Aorta (tissue), 5 donors: ENCODE measurements around the gene LETMD1. TPM values are rescaled to one million over a fixed set of nuclear protein-coding genes. Genes with fewer than 3 reads are reported as not detected.

Experiments used
- ATAC-seq: fragments of 200-7000 bp; cut with Tn5 transposase; one replicate; pipeline ENCODE4 v1.9.1; 2022; ENCODE audit warnings: moderate library complexity; ENCODE audit not compliant: low FRiP score
- DNase-seq, 2 donors: peaks; one replicate each; pipeline ENCODE4 v3.0.0-alpha.2; 2020
- H3K27ac ChIP-seq, 2 donors: one replicate each; pipeline ENCODE4 v1.5.1; 2013; ENCODE audit warnings: low read length in 2 of 2, mild to moderate bottlenecking in 2 of 2, moderate library complexity in 2 of 2, control low read depth in 1 of 2, inconsistent platforms in 1 of 2, low read depth in 1 of 2
- H3K27me3 ChIP-seq, 2 donors: one replicate each; pipeline ENCODE4 v1.6.1; 2013; ENCODE audit warnings: control low read depth in 1 of 2, low read length in 1 of 2, mild to moderate bottlenecking in 1 of 2, moderate library complexity in 1 of 2; ENCODE audit not compliant: insufficient read depth in 2 of 2, control insufficient read depth in 1 of 2
- H3K36me3 ChIP-seq, 2 donors: one replicate each; pipeline ENCODE4 v1.6.1; 2013; ENCODE audit warnings: control low read depth in 1 of 2, low read length in 1 of 2, mild to moderate bottlenecking in 1 of 2; ENCODE audit not compliant: insufficient read depth in 2 of 2, control insufficient read depth in 1 of 2
- H3K4me1 ChIP-seq, 2 donors: one replicate each; pipeline ENCODE4 v1.6.1; 2013; ENCODE audit warnings: low read length in 2 of 2, control low read depth in 1 of 2, mild to moderate bottlenecking in 1 of 2, moderate library complexity in 1 of 2; ENCODE audit not compliant: insufficient read depth in 2 of 2, control insufficient read depth in 1 of 2
- H3K4me3 ChIP-seq, 2 donors: one replicate each; pipeline ENCODE4 v1.5.1; 2013; ENCODE audit warnings: low read length in 2 of 2, control low read depth in 1 of 2, mild to moderate bottlenecking in 1 of 2
- H3K9me3 ChIP-seq: one replicate; pipeline ENCODE4 v1.6.1; 2013; ENCODE audit warnings: mild to moderate bottlenecking, low read length; ENCODE audit not compliant: control insufficient read depth
- WGBS, 2 donors: extraction: QIAGEN DNeasy Blood & Tissue Kit; methylation state at CpG; one replicate each; pipeline ENCODE4 v1.1.7; 2013; 5-methylcytosine and 5-hydroxymethylcytosine counted together
- intact Hi-C, 2 donors: fragments of 100-400 bp; cut with DNase I; formaldehyde crosslinking; loops; one replicate each; pipeline versions ENCODE4 v1.14.2 to v1.15.0; 2022
- polyA plus RNA-seq, 2 donors: library from polyadenylated mRNA; stranded (reverse); fragments of 200-250 nt; gene quantifications; one replicate each; pipeline ENCODE4 v1.2.3, GENCODE V29; 2013
- total RNA-seq, 2 donors: library from RNA; stranded (reverse); fragmentation: NEBNext Ultra II Directional; extraction: Animal tissue kit (Norgen Biotek cat#: 25700); gene quantifications; one replicate each; pipeline ENCODE4 v1.2.1, GENCODE V29; 2021
- donor health status: healthy with polysubstance abuse.
- donor health status: Bipolar disorder and iron deficiency.
- donor health status: DM: no; HTN: no; CAD: no.
- donor health status: DM: no; HTN: no; CAD: no.
- donor health status: DM: yes; HTN: yes; CAD: no.

The LETMD1 gene
- total and polyA plus RNA-seq, 4 donors: 32.6 to 62.3 (median 56.1) TPM

DNA sequence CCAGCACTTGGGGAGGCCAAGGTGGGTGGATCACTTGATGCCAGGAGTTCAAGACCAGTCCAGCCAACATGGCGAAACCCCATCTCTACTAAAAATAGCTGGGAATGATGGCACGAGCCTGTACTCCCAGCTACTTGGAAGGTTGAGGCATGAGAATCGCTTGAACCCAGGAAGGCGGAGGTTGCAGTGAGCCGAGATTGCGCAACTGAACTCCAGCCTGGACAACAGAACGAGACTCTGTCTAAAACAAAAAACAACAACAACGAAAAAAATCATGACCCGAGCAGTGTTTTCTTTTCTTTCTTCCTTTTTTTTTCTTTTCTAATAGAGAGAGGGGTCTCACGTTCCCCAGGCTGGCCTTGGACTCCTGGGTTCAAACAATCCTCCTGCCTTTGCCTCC, 38.8 kb downstream of the LETMD1 start:
- H3K4me1 ChIP-seq: no peaks in the 10 kb centered on the region
- no peak overlapping the region for H3K27ac ChIP-seq
- 84 to 86% methylated on average over 10 of the region's 10 CpGs for WGBS, 2 donors
- DNase-seq (no peak), ATAC-seq (no peak)
- intact Hi-C loops: no loop called here
- H3K27me3 ChIP-seq: no peaks in the 10 kb centered on the region
- no peak overlapping the region for H3K4me3 ChIP-seq
- H3K36me3 ChIP-seq: no peaks in the 10 kb centered on the region
- no peaks in the 10 kb centered on the region for H3K9me3 ChIP-seq

- WGBS, 2 donors: 94 to 96% methylated on average over 3 of the region's 3 CpGs
- intact Hi-C loops: no loop called here
- no peaks in the 10 kb centered on the region for H3K9me3 ChIP-seq
- no peak for DNase-seq
- no peak overlapping the region for H3K4me3 ChIP-seq
- H3K36me3 ChIP-seq: no peaks in the 10 kb centered on the region
- H3K4me1 ChIP-seq: no peaks in the 10 kb centered on the region
- H3K27me3 ChIP-seq: no peaks in the 10 kb centered on the region
- no peak overlapping the region for H3K27ac ChIP-seq
- ATAC-seq: no peak
Measured at GRCh38 chr12:51087818-51088217, 39.7 kb downstream of the LETMD1 start.

DNA sequence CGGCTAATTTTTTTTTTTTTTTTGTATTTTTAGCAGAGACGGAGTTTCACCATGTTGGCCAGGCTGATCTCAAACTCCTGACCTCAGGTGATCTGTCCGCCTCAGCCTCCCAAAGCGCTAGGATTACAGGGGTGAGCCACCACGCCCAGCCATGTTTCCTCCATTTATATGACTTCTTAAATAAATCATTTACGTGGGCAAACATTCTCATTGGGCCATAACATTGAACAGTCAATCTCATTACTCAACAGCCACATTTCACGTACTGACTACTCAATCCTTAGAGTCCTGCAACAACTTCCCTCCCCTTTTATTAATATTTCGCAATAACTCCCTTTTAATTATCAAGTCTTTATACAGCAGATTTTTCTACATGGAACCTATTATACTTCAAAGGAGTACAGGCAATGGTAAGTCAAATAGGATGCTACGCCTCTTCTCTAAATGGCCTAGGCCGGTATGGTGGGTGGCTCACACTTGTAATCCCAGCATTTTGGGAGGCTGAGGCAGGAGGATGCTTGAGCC, 42.6 kb downstream of the LETMD1 start:
- no peaks in the 10 kb centered on the region for H3K27me3 ChIP-seq
- H3K27ac ChIP-seq: no peak overlapping the region
- no peaks in the 10 kb centered on the region for H3K9me3 ChIP-seq
- ATAC-seq (no peak), DNase-seq (no peak)
- peaks cover 0 to 2% of the 10 kb centered on the region in 2 donors for H3K36me3 ChIP-seq
- H3K4me3 ChIP-seq: no peak overlapping the region
- WGBS, 2 donors: 93 to 94% methylated on average over 10 of the region's 10 CpGs
- intact Hi-C loops: no loop called here
- H3K4me1 ChIP-seq: no peaks in the 10 kb centered on the region

- no peak overlapping the region for H3K27ac ChIP-seq
- DNase-seq: no peak
- no peak for ATAC-seq
- 100% methylated on average over 1 of the region's 1 CpG for WGBS, 2 donors
- no peak overlapping the region for H3K4me3 ChIP-seq
- no peaks in the 10 kb centered on the region for H3K4me1 ChIP-seq
- no peaks in the 10 kb centered on the region for H3K27me3 ChIP-seq
- no peaks in the 10 kb centered on the region for H3K9me3 ChIP-seq
- intact Hi-C loops: no loop called here
- H3K36me3 ChIP-seq: peaks cover 9 to 10% of the 10 kb centered on the region in 2 donors
Measured at GRCh38 chr12:51098611-51099010, 50.5 kb downstream of the LETMD1 start.

- Histone ChIP-seq H3K9me3 (no peaks in the 10 kb centered on the region), H3K4me3 (no peak overlapping the region), H3K4me1 (no peaks in the 10 kb centered on the region), H3K27me3 (no peaks in the 10 kb centered on the region), H3K27ac (no peak overlapping the region), H3K36me3 (peaks cover 4 to 11% of the 10 kb centered on the region in 2 donors)
- ATAC-seq: no peak
- no peak for DNase-seq
- intact Hi-C loops: no loop called here
Measured at GRCh38 chr12:51103977-51104376, 55.9 kb downstream of the LETMD1 start.

DNA sequence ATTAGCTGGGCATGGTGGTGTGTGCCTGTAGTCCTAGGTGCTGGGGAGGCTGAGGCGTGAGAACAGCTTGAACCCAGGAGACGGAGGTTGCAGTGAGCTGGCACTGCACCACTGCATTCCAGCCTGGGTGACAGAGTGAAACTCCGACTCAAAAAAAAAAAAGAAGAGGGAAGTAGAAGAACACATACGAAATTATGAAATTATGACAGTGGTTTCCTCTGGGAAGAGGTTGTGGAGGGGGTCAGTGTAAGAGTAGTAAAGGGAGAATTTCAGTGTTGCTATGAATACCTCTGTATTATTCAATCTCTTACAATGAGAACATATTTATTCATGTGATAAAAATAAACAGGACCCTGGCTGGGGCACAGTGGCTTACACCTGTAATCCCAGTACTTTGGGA, 60.0 kb downstream of the LETMD1 start:
- Histone ChIP-seq H3K4me1 (no peaks in the 10 kb centered on the region), H3K36me3 (peaks cover 2 to 6% of the 10 kb centered on the region in 2 donors), H3K27me3 (no peaks in the 10 kb centered on the region), H3K27ac (no peak overlapping the region), H3K4me3 (no peak overlapping the region), H3K9me3 (no peaks in the 10 kb centered on the region)
- intact Hi-C loops: no loop called here
- DNase-seq (no peak), ATAC-seq (no peak)
- 87 to 89% methylated on average over 4 of the region's 4 CpGs for WGBS, 2 donors

Other genes with a start within 250 kb of the LETMD1 start
- not detected for gene TMPRSS12, start 205.4 kb upstream of the LETMD1 start, total RNA-seq
- gene TMPRSS12, start 205.4 kb upstream of the LETMD1 start, polyA plus RNA-seq: not detected
- not detected for gene HIGD1C, start 95.8 kb upstream of the LETMD1 start, total RNA-seq
- gene HIGD1C, start 95.8 kb upstream of the LETMD1 start, polyA plus RNA-seq: not detected
- 10 to 100 TPM; 71.9 to 97.2 TPM for gene SLC11A2, start 21.9 kb upstream of the LETMD1 start, total RNA-seq
- 10 to 100 TPM; 11.1 to 20.6 TPM for gene SLC11A2, start 21.9 kb upstream of the LETMD1 start, polyA plus RNA-seq
- gene CSRNP2, start 35.3 kb downstream of the LETMD1 start, total RNA-seq: 10 to 100 TPM; 32.3 to 34.5 TPM
- gene CSRNP2, start 35.3 kb downstream of the LETMD1 start, polyA plus RNA-seq: 10 to 100 TPM in 1 of 2 donors, 1 to 10 TPM in 1; 6.1 to 19.0 TPM
- 10 to 100 TPM; 15.6 to 25.4 TPM for gene TFCP2, start 124.8 kb downstream of the LETMD1 start, total RNA-seq
- 1 to 10 TPM; 8.9 to 9.7 TPM for gene TFCP2, start 124.8 kb downstream of the LETMD1 start, polyA plus RNA-seq
- gene POU6F1, start 169.7 kb downstream of the LETMD1 start, total RNA-seq: 10 to 100 TPM; 29.3 to 36.5 TPM
- gene POU6F1, start 169.7 kb downstream of the LETMD1 start, polyA plus RNA-seq: 10 to 100 TPM; 13.3 to 30.1 TPM
- 100 to 1,000 TPM; 167 to 171 TPM for gene DAZAP2, start 190.5 kb downstream of the LETMD1 start, total RNA-seq
- gene DAZAP2, start 190.5 kb downstream of the LETMD1 start, polyA plus RNA-seq: 100 to 1,000 TPM; 271 to 311 TPM
- gene SMAGP, start 222.1 kb downstream of the LETMD1 start, total RNA-seq: 1 to 10 TPM; 8.4 to 9.3 TPM
- 1 to 10 TPM; 4.1 to 4.5 TPM for gene SMAGP, start 222.1 kb downstream of the LETMD1 start, polyA plus RNA-seq